Upper lobe of left lung (tissue), 4 donors: Measurements from ENCODE around the gene NUFIP1.

Source experiments
- EP300 ChIP-seq, 4 donors: sonication (generic); formaldehyde crosslinking; IDR thresholded peaks; one replicate each; pipeline ENCODE4 v1.5.1; 2017; ENCODE audit warnings: antibody characterized with exemption in 4 of 4, control low read depth in 2 of 4
- POLR2A ChIP-seq, 4 donors: fragments of 450-650 bp; IDR thresholded peaks; one replicate each; pipeline ENCODE4 v1.5.1; 2016 to 2017; ENCODE audit warnings: antibody characterized with exemption in 4 of 4, mild to moderate bottlenecking in 2 of 4

DNA sequence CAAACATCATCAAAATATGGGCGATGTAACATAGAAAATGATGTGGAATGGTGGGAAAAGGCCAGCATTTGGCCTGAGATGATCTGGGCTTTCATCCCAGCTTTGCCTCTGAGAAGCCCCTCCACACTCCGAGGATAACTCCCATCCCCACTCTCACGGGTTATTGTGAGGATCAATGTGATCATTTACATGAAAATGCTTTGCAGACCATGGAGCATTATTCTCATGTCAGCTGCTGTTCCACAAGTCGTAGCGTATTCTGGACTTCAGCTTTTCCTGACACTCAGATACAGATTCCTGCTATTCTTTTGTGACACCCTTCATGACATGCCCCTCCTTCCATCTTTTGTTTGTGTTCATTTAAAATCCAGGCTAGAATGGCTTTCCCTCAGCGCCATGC, 86.5 kb downstream of the NUFIP1 start:
- TF ChIP-seq EP300 (IDR thresholded peaks at IDR 0.05) (no peak), POLR2A (IDR thresholded peaks at IDR 0.05) (no peak)
